Activated gamma-delta T cell treated with anti-CD3 and anti-CD28 coated beads, Interleukin-2, amount 50 U/mL, for 16 hours (primary cell): ENCODE results near the gene ATP6V1D.
"Not testable (repeated sequence)": the region's sequence is repeated elsewhere in the genome, so short reads cannot be mapped to it uniquely, and the experiment has no call there.

Experiments used
- DNase-seq: peaks from one replicate; pipeline ENCODE4 v3.0.0-alpha.2; 2020; ENCODE audit warnings: low read depth

ATP6V1D gene

GRCh38 chr14:67370830-67371229, 11.2 kb upstream of the ATP6V1D start:
- no peak for DNase-seq

GRCh38 chr14:67365476-67365875, 5.9 kb upstream of the ATP6V1D start:
- no peak for DNase-seq

GRCh38 chr14:67360470-67361206, 1.0 kb upstream of the ATP6V1D start:
- no peak for DNase-seq

GRCh38 chr14:67358924-67359774, 455 bp downstream of the ATP6V1D start:
- no peak for DNase-seq

- DNase-seq, result no peak
Observed at GRCh38 chr14:67357969-67358354, 1.6 kb downstream of the ATP6V1D start.

- no peak for DNase-seq
Observed at GRCh38 chr14:67357186-67357968, 2.2 kb downstream of the ATP6V1D start.

GRCh38 chr14:67352055-67352454, 7.5 kb downstream of the ATP6V1D start:
- no peak for DNase-seq

GRCh38 chr14:67345583-67345982, 14.0 kb downstream of the ATP6V1D start:
- no peak for DNase-seq

- DNase-seq, result no peak
Observed at GRCh38 chr14:67343601-67344230, 15.9 kb downstream of the ATP6V1D start.

GRCh38 chr14:67341231-67341630, 18.4 kb downstream of the ATP6V1D start:
- not testable (repeated sequence) for DNase-seq

GRCh38 chr14:67335781-67336180, 23.8 kb downstream of the ATP6V1D start:
- DNase-seq, result no peak

- no peak for DNase-seq
Observed at GRCh38 chr14:67332468-67332867, 27.1 kb downstream of the ATP6V1D start.

- no peak for DNase-seq
Observed at GRCh38 chr14:67331368-67332125, 28.1 kb downstream of the ATP6V1D start.

GRCh38 chr14:67329666-67330065, 29.9 kb downstream of the ATP6V1D start:
- DNase-seq, result not testable (repeated sequence)

- DNase-seq, result no peak
Observed at GRCh38 chr14:67319142-67319541, 40.5 kb downstream of the ATP6V1D start.

- no peak for DNase-seq
Observed at GRCh38 chr14:67317822-67318221, 41.8 kb downstream of the ATP6V1D start.

- DNase-seq, result no peak
Observed at GRCh38 chr14:67313153-67313552, 46.5 kb downstream of the ATP6V1D start.

GRCh38 chr14:67311868-67312267, 47.7 kb downstream of the ATP6V1D start:
- no peak for DNase-seq
